Measurements from ENCODE around the gene RMRP.

RMRP gene

DNA sequence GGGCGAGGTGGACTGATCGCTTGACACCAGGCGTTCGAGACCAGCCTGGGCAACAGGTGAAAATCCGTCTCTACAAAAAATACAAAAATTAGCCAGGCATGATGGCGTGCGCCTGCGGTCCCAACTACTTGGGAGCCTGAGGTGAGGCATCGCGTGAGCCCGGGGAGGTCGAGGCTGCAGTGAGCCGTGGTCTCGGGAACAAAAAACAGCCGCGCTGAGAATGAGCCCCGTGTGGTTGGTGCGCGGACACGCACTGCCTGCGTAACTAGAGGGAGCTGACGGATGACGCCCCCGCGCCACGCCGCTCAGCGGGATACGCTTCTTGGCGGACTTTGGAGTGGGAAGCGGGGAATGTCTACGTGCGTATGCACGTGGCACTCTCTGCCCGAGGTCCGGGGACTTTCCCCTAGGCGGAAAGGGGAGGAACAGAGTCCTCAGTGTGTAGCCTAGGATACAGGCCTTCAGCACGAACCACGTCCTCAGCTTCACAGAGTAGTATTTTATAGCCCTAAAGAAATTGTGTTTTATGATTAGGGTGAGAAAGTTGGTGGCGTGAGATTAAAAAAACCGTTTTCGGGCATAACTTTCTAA lies at the start of gene RMRP:
RMRP (minus strand) TSS at position 474 of the 591 bp plus-strand sequence.
- DNase-seq (ENCODE audit: low read depth in 1 of 2, low spot score in 1 of 2) = peak; percentile 70 to 86

DNA sequence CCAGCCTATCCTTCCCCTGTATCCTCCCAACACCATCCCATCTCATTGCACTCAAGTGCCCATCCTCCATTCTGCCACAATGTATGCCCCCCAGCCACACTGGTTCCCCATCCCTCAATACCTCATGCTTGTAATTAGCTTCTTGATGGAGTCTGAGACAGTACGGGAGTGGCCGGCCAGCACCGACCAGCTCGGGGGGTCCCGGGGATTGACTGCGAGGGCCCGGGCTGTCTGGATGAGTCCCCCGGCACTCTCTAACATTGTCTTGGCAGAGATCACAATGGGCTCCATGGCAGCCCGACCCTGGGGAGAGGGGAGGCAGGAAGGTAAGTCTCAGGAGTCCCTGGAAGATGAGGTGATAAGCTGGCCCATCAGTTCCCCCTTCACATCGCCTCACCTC lies 49.1 kb upstream of the RMRP start:
- DNase-seq (ENCODE audit: low read depth in 1 of 2, low spot score in 1 of 2) = no peak

GRCh38 chr9:35705836-35706430 lies 48.1 kb upstream of the RMRP start:
- no peak for DNase-seq (ENCODE audit: low read depth in 1 of 2, low spot score in 1 of 2)

- no peak for DNase-seq (ENCODE audit: low read depth in 1 of 2, low spot score in 1 of 2)
Observed at GRCh38 chr9:35705372-35705771, 47.6 kb upstream of the RMRP start.

DNA sequence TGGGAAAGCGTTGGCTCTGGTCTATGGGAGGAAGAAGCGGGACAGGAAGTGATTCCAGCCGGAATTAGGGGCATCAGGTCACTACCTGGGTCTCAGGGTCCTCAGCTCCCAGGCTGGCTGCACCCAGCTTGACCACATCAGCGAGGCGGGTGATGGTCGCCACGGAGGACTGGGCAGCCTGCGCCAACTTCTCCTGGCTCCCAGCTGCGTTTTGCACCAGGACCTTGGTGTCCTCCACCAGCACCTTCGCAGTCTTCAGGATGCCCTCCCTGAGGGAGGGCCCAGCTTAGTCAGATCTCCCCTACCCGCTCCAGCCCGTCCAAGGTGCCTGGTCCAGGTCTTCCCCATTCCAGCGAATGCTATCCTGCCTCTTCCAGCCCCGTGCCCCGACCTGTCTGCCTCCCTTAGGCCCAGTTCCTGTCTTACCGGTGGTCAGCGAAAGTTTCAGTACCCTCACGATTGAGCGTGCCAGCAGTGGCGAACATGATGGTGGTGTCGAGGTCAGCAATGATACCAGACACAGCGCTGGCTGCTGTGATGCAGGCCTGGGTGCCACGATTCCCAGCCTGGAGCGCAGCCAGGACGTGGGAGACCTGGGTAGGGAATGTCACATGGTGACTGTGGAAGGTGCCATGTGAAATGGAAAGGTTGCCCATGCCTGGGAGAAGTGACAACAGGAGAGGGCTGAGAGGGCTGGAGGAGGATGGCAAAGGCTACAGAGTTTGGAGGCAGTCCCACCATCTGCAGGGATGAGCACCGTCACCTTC lies 46.3 kb upstream of the RMRP start:
- DNase-seq (ENCODE audit: low read depth in 1 of 2, low spot score in 1 of 2) = no peak

DNA sequence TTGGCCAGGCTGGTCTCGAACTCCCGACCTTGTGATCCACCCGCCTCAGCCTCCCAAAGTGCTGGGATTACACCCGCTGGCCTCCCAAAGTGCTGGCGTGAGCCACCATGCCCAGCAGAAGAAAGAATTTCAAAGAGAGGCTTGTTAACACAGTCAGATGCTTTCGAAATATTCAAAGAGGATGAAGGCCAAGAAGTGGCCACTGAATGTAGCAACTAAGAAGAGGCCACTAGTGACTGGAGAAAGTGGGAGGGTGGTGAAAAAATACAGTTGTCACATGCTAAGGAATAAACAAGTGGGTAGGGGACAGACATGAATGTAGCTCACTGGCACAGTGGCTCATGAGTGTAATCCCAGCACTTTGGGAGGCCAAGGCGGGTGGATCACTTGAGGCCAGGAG lies 44.9 kb upstream of the RMRP start:
- DNase-seq (ENCODE audit: low read depth in 1 of 2, low spot score in 1 of 2) = no peak

DNA sequence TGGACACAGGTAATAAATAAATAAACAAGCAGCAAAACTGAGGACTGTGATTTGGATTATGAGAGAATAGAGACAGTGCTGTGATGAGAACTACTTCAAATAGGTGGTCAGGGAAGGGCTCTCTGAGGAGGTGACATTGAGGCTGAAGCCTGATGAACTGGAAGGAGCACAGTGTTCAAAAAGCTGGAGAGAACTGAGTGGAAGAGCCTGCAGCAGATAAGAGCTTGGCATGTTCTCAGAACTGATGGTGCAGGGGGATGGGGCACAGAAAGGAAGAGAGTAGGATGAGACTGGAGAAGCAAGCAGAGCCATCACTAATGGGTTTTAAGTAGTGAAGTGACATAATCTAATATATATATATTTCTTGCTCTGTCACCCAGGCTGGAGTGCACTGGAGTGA lies 43.1 kb upstream of the RMRP start:
- no peak for DNase-seq (ENCODE audit: low read depth in 1 of 2, low spot score in 1 of 2)

DNA sequence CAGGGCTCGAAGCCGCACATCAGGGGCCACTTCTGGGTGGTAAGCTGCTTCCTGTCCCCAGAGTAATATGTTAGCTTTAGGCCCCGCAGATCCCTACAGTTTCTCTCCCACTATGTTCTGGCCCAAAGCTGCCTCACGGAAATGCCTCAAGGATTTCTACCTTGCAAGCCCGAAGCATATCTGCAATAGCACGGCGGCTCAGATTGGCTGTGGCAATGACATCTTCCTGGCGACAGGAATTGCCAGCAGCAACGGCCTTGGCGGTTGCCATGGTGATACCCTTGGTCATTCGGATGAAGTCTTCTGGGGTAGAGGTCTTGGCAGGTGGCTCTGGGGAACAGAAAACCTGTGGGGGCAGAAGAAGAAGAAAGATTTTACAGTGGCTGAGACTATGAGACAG lies 42.2 kb upstream of the RMRP start:
- DNase-seq (ENCODE audit: low read depth in 1 of 2, low spot score in 1 of 2) = no peak

DNA sequence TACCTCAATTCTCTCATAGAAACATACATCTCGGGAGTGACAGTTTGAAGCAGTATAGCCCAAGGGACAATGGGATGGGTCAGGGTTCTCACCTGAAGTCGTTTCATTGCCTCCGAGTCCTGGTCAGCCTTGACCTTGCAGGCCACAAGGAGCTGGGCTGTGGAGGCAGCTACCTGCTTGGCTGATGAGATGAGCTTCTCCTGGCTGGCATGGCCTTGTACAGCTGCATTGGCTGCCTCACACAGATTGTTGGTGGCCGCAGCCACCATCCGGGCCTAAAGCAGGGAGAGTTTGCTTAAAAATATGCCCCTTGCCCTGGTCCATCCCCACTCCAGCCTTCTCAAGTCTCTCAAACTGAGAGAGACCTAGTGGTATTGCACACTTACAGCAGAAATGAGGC lies 40.4 kb upstream of the RMRP start:
- DNase-seq (ENCODE audit: low read depth in 1 of 2, low spot score in 1 of 2) = no peak

DNA sequence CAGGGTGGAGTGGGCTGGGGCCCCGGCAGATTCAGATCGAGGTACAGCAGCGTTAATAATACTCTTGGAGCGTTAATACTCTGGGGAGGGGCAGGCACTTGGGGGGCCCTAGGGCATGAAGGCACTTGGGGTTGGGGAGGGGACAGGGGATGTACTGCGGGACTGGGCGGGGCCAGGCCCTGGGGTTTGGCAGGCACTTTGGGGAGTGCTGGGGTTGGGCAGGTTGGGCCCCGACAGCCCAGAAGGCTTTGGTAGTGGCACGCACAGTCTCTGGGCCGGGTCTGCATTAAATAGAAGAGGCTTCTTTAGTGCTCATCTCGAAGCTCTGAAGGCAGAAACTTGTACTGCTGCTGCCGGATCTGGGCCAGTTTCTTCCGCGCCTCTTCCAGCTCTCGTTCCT lies 39.7 kb upstream of the RMRP start:
- DNase-seq (ENCODE audit: low read depth in 1 of 2, low spot score in 1 of 2) = no peak

GRCh38 chr9:35696520-35697215 lies 38.8 kb upstream of the RMRP start:
- DNase-seq (ENCODE audit: low read depth in 1 of 2, low spot score in 1 of 2) = peak; percentile 28 to 33

DNA sequence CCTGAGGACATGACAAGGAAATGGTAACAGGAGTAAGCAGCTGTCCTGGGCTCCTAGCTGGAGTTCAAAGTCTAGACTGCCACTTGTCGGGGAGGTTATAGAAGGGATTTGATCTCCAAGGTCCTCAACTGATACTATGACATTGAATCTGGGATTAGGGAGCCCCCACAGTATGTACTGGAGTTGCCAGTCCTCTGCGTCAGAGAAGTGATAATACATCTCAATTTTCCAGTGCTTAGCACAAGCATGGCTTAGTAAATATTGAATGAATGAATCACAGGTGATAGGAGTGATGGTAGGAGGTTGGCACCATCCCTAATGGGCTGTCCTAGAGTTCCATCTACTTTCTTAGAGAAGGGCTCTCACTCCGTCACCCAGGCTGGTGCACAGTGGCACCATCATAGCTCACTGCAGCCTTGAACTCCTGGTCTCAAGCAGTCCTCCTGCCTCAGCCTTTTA lies 38.2 kb upstream of the RMRP start:
- no peak for DNase-seq (ENCODE audit: low read depth in 1 of 2, low spot score in 1 of 2)

- DNase-seq (ENCODE audit: low read depth in 1 of 2, low spot score in 1 of 2) = no peak
Observed at GRCh38 chr9:35691757-35692301, 34.0 kb upstream of the RMRP start.

- no peak for DNase-seq (ENCODE audit: low read depth in 1 of 2, low spot score in 1 of 2)
Observed at GRCh38 chr9:35691334-35691650, 33.5 kb upstream of the RMRP start.

DNA sequence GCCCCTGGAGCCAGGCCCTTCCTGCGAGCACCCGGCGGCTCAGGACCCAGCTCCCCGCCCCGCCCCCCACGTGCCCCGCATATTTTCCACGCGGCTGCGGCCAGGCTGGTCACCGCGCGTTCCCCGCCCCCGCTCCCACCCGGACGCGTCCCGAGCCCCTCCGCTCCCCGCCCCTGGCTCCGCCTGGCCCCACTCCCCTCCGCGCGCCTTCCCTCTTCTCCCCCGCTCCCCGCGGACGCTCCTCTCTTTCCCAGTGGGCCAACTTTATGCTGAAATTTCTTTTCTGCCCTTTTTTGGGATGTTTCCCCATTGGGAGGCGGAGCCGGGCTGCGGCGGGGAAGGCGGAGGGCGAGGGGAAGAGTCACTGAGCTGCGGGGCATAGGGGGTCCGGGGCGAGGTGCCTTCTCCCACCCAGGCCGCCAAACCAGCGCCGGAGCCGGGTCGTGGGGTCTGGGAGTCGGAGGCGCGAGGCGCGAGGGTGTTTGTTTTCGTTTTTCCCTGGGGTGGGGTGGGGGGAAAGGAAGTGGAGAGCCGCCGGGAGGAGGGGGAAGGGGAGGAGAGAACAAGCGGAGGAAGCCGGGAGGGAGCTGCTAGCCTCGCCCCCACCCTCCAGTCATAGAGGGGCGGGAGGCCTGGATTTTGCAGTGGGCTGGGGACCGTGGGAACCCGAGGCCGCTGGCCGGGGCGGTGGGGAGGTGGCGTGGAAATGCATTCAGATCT lies 33.0 kb upstream of the RMRP start:
- peak in 1 of 2 donors; percentile 22 for DNase-seq (ENCODE audit: low read depth in 1 of 2, low spot score in 1 of 2)

GRCh38 chr9:35690294-35690613 lies 32.4 kb upstream of the RMRP start:
- no peak for DNase-seq (ENCODE audit: low read depth in 1 of 2, low spot score in 1 of 2)

- DNase-seq (ENCODE audit: low read depth in 1 of 2, low spot score in 1 of 2) = no peak
Observed at GRCh38 chr9:35689542-35690293, 31.9 kb upstream of the RMRP start, which contains the start of gene TPM2. Gene TPM2 (minus strand): TSS chr9:35689925. CDS start chr9:35689817, 108 bp downstream.

GRCh38 chr9:35688558-35689541 lies 31.0 kb upstream of the RMRP start:
- DNase-seq (ENCODE audit: low read depth in 1 of 2, low spot score in 1 of 2) = no peak

DNA sequence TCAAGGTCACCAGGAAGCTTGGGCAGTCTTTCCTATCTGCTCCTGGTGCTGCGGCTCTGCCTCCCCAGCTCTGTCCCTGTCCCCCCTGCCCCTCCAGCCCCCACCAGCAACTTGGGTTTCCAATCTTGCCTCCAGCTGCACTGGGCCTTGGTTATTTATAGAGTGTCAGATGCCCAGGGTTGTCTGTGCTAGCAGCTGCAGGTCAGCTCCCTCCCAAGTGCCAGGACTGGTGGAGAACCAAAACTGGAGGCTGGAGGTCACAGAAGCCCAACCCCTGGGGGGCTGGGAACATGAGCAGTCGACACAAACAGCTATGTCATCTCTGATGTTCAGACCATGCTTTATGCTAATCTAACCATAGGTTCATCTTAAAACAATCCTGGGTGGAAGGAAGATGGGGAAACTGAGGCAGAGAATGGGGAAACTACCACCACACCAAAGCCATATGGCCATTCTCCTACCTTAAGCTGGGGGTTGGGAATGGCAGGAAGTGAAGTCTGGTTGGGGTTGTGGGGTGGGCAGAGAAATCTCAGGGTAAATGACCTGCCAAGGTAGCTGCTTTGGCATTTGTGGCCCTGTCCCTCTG lies 30.2 kb upstream of the RMRP start:
- DNase-seq (ENCODE audit: low read depth in 1 of 2, low spot score in 1 of 2) = no peak

Measured in stimulated activated CD4-positive, alpha-beta T cell treated with anti-CD3 and anti-CD28 coated beads, Interleukin-15, amount 100 ng/mL, for 1 hour (primary cell).